Measurements from ENCODE around the gene AK3. TPM values are rescaled to one million over a fixed set of nuclear protein-coding genes. Genes with fewer than 3 reads are reported as not detected.

The AK3 gene
- total and polyA plus RNA-seq, 10 of the 15 experiments (the other 5 are each of a cell fraction or from before 2014, with no cell fraction given): 14.2 to 86.6 (median 43.9) TPM

DNA sequence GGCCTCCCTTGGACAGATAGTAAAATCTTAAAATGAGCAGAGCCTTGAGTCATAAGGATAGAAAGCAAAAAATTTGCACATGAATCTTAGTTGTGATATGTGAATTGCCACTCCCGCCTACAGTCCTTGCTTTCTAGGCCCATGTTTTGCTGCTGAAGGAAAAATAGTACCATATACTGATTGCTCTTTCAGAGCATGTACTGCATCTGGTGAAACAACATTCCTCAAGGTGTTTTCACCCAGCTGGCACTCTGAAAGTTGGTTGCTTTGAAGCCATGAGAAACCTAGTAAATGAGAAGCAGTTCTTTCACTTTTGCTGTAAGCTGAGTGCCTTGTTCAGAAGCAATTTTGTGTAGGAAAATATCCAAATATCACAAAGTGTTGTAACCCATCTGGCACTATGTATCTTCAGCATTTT is 51.3 kb downstream of the AK3 start:
- H3K4me3 ChIP-seq: peak overlapping the region; percentile 18; the same call in 1 of the 2 replicates
- ATAC-seq (peak; percentile 63), FAIRE-seq (peak; percentile 82), DNase-seq (ENCODE audit: low read depth, low spot score) (peak; percentile 51)
- H3K9ac ChIP-seq (ENCODE audit: control insufficient read depth, insufficient read depth, low read length): 0 out of 2 replicates have a peak overlapping the region, but pooled peaks have one; percentile 2
- H3K79me2 ChIP-seq (ENCODE audit: control insufficient read depth, insufficient read depth, low read length): no peaks in the 10 kb centered on the region; the same call in none of the 2 replicates
- peaks cover 0 to 10% of the 10 kb centered on the region in 2 experiments; a peak in 2 of 4 replicates for H3K36me3 ChIP-seq (ENCODE audit: control insufficient read depth in 2 of 2, insufficient read depth in 2 of 2, low read length in 1 of 2)
- ChIA-PET CTCF (interaction anchor here (0.6 to 0.9 kb wide), 2 partner anchors 46 to 303 kb away, joined by 3 read pairs; no protein-coding TSS in a partner anchor), RAD21 (ENCODE audit: unreplicated experiment) (no interaction called here), SMC1A (ENCODE audit: uncharacterized antibody, unreplicated experiment) (interaction anchor here (0.9 kb wide), 1 partner anchor 9 kb away, joined by 3 read pairs; no protein-coding TSS in a partner anchor), POLR2A (no interaction called here)
- intact Hi-C loops (cut with micrococcal nuclease; ENCODE audit: unreplicated experiment) (loop anchor here (1.0 kb wide), 1 partner anchor 8 kb away; no protein-coding TSS in a partner anchor), in situ Hi-C loops (cut with MboI) (no loop called here)
- peaks cover 12% of the 10 kb centered on the region for H3K4me1 ChIP-seq (ENCODE audit: control insufficient read depth, insufficient read depth, low read length)
- 0% methylated on average over 1 of the region's 1 CpG for WGBS (ENCODE audit: insufficient coverage, insufficient replicate concordance, low lambda C conversion rate, missing lambda C conversion rate)
- H3K27me3 ChIP-seq (replicated peaks in 1 of 2; ENCODE audit: control insufficient read depth in 2 of 2, insufficient read depth in 2 of 2, low read length in 1 of 2): no peaks in the 10 kb centered on the region
- H3K9me3 ChIP-seq (replicated peaks; ENCODE audit: control insufficient read depth, insufficient read depth, low read length): no peaks in the 10 kb centered on the region
- peak overlapping the region; percentile 72 for H3K4me2 ChIP-seq (ENCODE audit: control insufficient read depth, insufficient read depth)
- no peaks in the 10 kb centered on the region for H4K20me1 ChIP-seq (ENCODE audit: control insufficient read depth, insufficient read depth)
- H2AFZ ChIP-seq (ENCODE audit: control insufficient read depth, low read depth, low read length): peak overlapping the region; percentile 46; the same call in 1 of the 2 replicates
- peak overlapping the region; percentile 70 for H3K27ac ChIP-seq (ENCODE audit: control insufficient read depth, insufficient read depth)
- BruUV-seq (replicated peaks): no TSS peak
- no peak for TF ChIP-seq ESRRA (IDR thresholded peaks at IDR 0.05; ENCODE audit: low read length)
- no peak for TF ChIP-seq SMARCA5 (IDR thresholded peaks at IDR 0.05)
- TF ChIP-seq NFXL1 (IDR thresholded peaks at IDR 0.05; ENCODE audit: borderline replicate concordance): no peak
- TF ChIP-seq SRF (IDR thresholded peaks at IDR 0.05; ENCODE audit: low read depth in 2 of 2, low read length in 2 of 2): no peak
- TF ChIP-seq JUNB (IDR thresholded peaks at IDR 0.05): peak; percentile 75
- no peak for TF ChIP-seq JUND (IDR thresholded peaks at IDR 0.05; ENCODE audit: low read depth, low read length)
- peak; percentile 17; the same call in 1 of the 2 replicates for TF ChIP-seq IKZF1 (conservative IDR thresholded peaks at IDR 0.05)
- TF ChIP-seq, protein P1, sequence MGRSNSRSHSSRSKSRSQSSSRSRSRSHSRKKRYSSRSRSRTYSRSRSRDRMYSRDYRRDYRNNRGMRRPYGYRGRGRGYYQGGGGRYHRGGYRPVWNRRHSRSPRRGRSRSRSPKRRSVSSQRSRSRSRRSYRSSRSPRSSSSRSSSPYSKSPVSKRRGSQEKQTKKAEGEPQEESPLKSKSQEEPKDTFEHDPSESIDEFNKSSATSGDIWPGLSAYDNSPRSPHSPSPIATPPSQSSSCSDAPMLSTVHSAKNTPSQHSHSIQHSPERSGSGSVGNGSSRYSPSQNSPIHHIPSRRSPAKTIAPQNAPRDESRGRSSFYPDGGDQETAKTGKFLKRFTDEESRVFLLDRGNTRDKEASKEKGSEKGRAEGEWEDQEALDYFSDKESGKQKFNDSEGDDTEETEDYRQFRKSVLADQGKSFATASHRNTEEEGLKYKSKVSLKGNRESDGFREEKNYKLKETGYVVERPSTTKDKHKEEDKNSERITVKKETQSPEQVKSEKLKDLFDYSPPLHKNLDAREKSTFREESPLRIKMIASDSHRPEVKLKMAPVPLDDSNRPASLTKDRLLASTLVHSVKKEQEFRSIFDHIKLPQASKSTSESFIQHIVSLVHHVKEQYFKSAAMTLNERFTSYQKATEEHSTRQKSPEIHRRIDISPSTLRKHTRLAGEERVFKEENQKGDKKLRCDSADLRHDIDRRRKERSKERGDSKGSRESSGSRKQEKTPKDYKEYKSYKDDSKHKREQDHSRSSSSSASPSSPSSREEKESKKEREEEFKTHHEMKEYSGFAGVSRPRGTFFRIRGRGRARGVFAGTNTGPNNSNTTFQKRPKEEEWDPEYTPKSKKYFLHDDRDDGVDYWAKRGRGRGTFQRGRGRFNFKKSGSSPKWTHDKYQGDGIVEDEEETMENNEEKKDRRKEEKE (IDR thresholded peaks at IDR 0.05): no peak
- TF ChIP-seq, protein P2, sequence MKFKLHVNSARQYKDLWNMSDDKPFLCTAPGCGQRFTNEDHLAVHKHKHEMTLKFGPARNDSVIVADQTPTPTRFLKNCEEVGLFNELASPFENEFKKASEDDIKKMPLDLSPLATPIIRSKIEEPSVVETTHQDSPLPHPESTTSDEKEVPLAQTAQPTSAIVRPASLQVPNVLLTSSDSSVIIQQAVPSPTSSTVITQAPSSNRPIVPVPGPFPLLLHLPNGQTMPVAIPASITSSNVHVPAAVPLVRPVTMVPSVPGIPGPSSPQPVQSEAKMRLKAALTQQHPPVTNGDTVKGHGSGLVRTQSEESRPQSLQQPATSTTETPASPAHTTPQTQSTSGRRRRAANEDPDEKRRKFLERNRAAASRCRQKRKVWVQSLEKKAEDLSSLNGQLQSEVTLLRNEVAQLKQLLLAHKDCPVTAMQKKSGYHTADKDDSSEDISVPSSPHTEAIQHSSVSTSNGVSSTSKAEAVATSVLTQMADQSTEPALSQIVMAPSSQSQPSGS (IDR thresholded peaks at IDR 0.05; ENCODE audit: low read length): peak; percentile 60; the same call in 1 of the 2 replicates
- no peak for TF ChIP-seq HDAC6 (IDR thresholded peaks at IDR 0.05; ENCODE audit: unreplicated experiment)
- TF ChIP-seq TCF3 (IDR thresholded peaks at IDR 0.05; ENCODE audit: borderline replicate concordance, insufficient read depth, low read depth, low read length): no peak
- TF ChIP-seq CEBPB (IDR thresholded peaks at IDR 0.05; ENCODE audit: borderline replicate concordance in 1 of 2, low read depth in 2 of 2, low read length in 2 of 2): no peak
- TF ChIP-seq ZNF622 (IDR thresholded peaks at IDR 0.05): no peak
- no peak for TF ChIP-seq NR2F1 (conservative IDR thresholded peaks at IDR 0.05)
- TF ChIP-seq MEF2B (IDR thresholded peaks at IDR 0.05; ENCODE audit: partially characterized antibody, poor library complexity, severe bottlenecking): no peak
- TF ChIP-seq SIX5 (IDR thresholded peaks at IDR 0.05; ENCODE audit: low read depth, low read length, severe bottlenecking): no peak
- peak; percentile 34; the same call in 1 of the 2 replicates for TF ChIP-seq EED (IDR thresholded peaks at IDR 0.05; ENCODE audit: low read depth)
- TF ChIP-seq, protein P3, sequence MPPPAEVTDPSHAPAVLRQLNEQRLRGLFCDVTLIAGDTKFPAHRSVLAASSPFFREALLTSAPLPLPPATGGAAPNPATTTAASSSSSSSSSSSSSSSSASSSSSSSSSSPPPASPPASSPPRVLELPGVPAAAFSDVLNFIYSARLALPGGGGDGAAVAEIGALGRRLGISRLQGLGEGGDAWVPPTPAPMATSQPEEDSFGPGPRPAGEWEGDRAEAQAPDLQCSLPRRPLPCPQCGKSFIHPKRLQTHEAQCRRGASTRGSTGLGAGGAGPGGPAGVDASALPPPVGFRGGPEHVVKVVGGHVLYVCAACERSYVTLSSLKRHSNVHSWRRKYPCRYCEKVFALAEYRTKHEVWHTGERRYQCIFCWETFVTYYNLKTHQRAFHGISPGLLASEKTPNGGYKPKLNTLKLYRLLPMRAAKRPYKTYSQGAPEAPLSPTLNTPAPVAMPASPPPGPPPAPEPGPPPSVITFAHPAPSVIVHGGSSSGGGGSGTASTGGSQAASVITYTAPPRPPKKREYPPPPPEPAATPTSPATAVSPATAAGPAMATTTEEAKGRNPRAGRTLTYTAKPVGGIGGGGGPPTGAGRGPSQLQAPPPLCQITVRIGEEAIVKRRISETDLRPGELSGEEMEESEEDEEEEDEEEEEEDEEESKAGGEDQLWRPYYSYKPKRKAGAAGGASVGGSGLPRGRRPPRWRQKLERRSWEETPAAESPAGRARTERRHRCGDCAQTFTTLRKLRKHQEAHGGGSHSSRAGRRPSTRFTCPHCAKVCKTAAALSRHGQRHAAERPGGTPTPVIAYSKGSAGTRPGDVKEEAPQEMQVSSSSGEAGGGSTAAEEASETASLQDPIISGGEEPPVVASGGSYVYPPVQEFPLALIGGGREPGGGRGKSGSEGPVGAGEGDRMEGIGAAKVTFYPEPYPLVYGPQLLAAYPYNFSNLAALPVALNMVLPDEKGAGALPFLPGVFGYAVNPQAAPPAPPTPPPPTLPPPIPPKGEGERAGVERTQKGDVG (CRISPR knock-in tag; IDR thresholded peaks at IDR 0.05): no peak
